GM20000 (cell line): ENCODE results near the gene FREM1.
A peak's percentile ranks its signal among the peaks of the same experiment; 100 is the strongest.

Experiments used
- DNase-seq: peaks from one replicate; pipeline ENCODE4 v3.0.0; 2012; ENCODE audit warnings: low spot score
- TF ChIP-seq, protein P1 (sequence below): IDR thresholded peaks from 2 replicates; pipeline ENCODE4 v1.5.1; 2012; ENCODE audit warnings: mild to moderate bottlenecking, control low read depth; ENCODE audit errors: extremely low read depth, missing control alignments

Gene FREM1

DNA sequence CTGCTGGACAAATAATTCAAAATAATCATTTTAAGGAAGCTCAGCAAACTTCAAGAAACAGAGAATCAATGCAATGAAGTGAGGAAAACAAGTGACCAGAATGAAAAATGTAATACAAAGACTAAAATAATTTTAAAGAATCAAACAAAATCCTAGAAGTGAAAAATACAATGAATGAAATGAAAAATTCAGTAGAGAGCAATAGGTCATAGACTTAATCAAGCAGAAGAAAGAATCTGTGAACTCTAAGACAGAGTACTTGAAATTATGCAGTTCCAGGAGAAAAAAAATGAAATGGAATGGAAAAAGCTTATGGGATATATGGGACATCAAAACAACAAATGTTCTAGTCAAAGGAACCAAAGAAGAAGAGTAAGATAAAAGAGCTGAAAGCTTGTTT, 205.1 kb downstream of the FREM1 start:
- TF ChIP-seq, protein P1, sequence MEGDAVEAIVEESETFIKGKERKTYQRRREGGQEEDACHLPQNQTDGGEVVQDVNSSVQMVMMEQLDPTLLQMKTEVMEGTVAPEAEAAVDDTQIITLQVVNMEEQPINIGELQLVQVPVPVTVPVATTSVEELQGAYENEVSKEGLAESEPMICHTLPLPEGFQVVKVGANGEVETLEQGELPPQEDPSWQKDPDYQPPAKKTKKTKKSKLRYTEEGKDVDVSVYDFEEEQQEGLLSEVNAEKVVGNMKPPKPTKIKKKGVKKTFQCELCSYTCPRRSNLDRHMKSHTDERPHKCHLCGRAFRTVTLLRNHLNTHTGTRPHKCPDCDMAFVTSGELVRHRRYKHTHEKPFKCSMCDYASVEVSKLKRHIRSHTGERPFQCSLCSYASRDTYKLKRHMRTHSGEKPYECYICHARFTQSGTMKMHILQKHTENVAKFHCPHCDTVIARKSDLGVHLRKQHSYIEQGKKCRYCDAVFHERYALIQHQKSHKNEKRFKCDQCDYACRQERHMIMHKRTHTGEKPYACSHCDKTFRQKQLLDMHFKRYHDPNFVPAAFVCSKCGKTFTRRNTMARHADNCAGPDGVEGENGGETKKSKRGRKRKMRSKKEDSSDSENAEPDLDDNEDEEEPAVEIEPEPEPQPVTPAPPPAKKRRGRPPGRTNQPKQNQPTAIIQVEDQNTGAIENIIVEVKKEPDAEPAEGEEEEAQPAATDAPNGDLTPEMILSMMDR: no peak
- no peak for DNase-seq

DNA sequence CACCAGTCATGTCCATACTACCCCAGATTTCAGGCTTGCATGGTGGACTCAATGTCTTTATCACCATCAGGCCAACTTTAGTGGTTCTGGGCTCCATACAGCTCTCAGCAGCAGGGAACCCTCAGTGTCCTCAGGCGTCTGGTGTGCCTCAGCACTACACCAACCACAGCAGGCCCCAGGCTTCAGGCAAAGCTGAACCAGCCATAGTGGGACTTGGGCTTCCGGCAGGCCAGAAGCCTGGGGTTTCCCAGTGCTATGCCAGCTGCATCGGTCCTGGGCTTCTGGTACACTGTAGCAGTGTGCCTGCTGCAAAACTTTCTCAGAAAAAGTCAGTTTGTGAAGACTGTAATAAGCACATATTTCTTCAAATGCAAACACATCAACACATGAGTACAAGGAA, 205.9 kb downstream of the FREM1 start:
- TF ChIP-seq, protein P1: no peak
- DNase-seq: no peak

DNA sequence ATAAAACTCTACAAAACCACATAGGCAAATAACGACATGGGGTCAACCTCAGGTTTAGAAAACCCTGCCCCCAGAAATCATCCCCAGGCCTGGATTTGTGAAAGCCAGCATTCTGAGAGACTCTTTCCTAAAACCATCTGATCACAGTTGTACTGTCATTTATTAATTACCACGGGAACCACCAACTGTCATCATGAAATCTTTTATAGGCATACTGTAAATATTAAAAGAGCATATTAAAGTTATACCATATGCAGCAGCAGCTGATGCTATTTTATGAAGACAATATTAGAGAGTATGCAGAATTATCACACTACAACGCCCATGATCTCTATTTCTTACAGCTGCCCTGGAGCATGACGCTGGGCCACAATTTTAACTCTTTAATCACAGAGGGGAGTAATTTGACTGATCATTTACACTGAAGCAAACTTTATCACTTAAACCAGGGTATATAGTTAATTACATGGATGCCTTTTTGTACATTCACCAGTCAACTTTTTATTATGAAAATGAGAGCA, 208.0 kb downstream of the FREM1 start:
- DNase-seq: no peak
- TF ChIP-seq, protein P1: no peak

DNA sequence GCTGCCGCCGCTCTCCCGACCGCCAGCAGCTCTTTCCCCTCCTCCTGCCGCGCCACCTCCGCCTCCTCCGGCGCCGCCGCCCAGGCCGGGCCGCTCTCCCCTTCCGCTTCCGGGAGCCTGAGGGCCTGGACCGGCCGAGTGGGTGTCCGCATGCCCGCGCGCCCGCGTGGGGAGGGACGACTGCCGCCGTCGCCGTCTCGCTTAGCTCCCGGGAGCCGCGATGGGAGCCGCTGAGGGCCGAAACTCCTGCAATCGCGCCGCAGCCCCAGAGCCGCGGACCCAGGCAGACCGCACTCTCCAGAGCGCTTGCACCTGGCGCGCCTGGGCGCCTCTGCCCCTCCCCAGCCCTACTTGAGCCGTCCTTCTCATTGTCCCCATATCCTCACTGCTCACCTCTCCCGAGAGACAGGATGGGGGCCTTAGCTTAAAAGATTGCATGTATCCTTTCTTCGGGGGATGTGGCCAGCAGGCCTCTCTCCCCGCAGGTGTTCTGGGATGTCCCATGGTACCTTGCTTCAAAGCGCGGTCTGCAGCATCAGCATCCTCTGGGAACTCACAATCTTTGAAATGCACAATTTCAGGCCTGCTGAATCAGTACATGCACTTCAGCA, 216.9 kb downstream of the FREM1 start, which contains the start of gene ZDHHC21:
ZDHHC21 (minus strand) TSS at position 182 of the 611 bp plus-strand sequence. CDS start 19,092 bp downstream, outside the sequence.
- DNase-seq: peak; percentile 90
- TF ChIP-seq, protein P1: no peak

DNA sequence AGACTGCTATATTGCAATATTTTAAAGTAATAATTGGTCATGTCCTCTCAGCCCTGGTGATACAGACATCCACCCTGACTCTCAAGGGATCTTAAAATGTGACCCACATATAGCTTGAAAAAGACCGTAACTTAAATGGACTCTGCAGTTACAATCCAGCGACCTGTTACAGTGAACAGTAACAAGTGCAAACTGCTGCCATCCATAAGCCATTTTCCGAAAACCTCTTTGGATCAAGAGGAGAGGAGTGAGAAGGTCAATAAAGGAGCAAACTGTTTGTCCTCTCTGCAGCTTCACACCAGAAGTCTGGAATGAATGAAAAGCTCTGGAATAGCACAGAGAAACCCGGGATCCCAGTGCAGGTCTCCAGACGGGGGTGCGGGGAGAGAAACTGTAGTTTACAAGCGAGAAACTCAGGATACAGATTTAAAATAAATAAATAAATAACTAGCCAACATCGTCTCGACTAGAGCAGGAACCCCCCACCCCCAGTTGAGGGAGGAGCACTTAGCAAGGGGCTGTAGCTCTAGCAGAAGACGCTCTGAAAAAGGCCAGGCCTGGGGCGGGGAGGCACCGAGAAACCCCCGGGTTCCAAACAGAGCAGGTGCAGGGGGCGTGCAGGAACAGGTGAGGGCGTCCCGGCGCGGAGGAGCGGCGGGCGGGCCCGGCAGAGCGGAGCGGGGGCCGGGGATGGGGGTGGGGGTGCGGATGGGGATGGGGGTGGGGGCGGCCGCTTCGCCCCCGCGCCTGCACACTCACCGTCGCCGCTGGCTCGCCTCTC, 217.6 kb downstream of the FREM1 start:
- peak; percentile 69 for DNase-seq

DNA sequence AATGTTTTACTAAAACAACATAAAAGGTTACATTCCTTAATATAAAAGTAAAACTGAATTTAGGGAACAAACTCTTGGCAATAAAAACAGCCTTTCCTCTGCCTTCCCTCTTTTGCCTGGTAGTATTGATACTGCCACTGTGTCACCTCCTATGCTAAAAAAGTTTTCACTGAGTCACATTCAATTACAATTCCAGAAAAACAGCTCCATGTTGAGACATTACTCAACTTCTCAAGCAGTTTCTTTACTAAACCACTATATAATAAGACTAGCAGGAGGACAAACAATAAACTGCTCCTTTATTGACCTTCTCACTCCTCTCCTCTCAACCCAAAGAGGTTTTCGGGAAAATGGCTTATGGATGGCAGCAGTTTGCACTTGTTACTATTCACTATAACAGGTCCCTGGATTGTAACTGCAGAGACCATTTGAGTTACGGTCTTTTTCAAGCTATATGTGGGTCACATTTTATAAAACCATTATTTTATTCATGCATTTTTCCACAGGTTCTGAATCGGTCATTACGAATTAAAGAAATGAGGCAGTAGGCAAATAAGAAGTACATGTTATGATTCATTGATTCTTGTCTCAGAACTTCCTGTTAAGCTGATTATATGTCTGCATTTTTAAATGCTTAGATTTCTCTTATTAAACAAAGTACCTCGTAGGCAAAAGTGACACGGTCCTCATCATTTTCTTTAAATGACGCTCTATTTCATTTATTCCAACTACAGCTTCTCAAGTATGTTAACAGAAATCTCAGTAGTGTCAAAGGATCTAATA, 219.1 kb downstream of the FREM1 start:
- TF ChIP-seq, protein P1: no peak
- DNase-seq: no peak

More for the DNA sequence above, 217.6 kb downstream of the FREM1 start:
- TF ChIP-seq, protein P1: no peak
